HG02981 (cell line): ENCODE data around the gene MICU2.

Experiments used
- ATAC-seq: cut with Tn5 transposase; IDR thresholded peaks from one replicate; pipeline ENCODE4 v1.9.1; 2021; ENCODE audit warnings: mild to moderate bottlenecking, moderate library complexity; ENCODE audit not compliant: unreplicated experiment

MICU2 gene, protein sequence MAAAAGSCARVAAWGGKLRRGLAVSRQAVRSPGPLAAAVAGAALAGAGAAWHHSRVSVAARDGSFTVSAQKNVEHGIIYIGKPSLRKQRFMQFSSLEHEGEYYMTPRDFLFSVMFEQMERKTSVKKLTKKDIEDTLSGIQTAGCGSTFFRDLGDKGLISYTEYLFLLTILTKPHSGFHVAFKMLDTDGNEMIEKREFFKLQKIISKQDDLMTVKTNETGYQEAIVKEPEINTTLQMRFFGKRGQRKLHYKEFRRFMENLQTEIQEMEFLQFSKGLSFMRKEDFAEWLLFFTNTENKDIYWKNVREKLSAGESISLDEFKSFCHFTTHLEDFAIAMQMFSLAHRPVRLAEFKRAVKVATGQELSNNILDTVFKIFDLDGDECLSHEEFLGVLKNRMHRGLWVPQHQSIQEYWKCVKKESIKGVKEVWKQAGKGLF

DNA sequence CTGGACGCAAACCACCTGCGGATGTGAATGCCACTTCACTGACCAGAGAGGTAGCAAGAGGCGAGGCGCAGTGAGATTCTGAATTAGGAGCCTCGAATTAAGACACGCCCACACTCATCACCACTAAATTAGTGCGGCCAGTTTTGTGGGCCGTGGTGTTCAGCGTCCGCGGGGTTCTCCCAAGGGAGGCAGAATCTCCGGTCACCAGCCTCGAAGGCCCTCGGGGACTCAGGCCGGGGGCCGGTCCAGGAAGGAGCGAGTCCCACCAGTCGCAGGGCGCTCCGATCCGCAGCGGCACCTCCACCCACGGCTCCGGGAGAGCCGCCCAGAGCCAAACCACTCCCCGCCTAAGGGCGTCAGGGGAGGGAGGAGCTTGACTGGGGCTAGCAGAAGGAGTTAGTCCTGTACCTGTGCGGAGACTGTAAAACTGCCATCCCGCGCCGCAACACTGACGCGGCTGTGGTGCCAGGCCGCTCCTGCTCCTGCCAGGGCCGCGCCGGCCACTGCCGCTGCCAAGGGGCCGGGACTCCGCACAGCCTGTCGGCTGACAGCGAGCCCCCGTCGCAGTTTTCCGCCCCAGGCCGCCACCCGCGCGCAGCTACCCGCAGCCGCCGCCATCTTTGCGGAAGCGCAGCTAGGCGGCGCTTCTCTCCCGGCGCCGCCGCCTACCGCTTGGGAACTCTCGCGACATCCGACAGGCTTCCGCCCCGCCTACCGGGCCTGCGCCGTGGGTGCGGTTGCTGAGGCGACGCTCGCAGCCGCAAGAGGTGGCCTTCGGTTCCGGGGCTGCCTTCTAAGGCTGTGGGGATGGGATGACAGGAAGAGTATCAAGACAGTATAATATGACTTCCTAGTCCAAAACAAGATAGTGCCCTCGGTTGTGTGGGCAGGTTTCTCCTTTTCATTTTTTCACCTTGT, at the start of gene MICU2:
TSS of gene MICU2 (minus strand) at position 640 of the 918 bp plus-strand sequence. CDS start at position 618, 22 bp downstream.
- peak; percentile 95 for ATAC-seq

DNA sequence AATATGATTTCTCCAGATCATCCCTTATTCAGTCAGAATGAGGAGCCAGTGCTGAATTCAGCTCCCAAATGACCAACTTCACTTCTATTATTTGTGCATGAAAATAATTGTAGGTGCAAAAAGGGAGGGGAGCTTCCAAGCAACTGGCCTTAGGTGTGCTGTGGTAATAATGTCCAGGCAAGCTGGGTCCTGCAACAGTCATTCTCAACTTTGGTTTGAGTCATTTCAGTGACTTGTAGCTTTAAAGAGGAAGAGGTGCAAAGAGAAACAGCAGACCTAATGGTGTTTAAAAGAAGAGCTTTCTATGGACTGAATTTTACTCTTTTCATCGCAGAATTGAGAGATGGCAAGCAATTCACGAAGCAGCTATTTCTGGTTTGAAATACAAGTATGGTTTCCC, 37.7 kb upstream of the MICU2 start:
- ATAC-seq, result no peak

DNA sequence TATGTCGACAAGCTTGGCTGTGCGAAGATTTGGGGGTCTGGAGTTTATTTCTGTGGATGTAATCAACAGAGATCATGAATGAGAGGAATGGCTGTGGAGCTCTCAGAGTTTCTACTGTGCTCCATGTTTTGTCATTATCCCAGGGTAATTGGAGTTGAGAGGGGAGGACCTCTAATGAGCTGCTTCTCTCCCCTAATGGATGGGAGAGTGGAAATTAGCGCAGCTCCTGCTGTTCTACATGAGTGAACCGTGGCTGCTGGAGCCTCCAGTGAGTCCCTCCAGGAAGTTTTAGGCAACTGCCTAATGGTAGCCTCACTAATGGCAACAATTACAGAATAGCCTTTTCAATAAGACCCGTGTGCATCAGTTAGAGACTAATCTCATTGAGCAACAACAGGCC, 35.6 kb upstream of the MICU2 start:
- ATAC-seq, result no peak

DNA sequence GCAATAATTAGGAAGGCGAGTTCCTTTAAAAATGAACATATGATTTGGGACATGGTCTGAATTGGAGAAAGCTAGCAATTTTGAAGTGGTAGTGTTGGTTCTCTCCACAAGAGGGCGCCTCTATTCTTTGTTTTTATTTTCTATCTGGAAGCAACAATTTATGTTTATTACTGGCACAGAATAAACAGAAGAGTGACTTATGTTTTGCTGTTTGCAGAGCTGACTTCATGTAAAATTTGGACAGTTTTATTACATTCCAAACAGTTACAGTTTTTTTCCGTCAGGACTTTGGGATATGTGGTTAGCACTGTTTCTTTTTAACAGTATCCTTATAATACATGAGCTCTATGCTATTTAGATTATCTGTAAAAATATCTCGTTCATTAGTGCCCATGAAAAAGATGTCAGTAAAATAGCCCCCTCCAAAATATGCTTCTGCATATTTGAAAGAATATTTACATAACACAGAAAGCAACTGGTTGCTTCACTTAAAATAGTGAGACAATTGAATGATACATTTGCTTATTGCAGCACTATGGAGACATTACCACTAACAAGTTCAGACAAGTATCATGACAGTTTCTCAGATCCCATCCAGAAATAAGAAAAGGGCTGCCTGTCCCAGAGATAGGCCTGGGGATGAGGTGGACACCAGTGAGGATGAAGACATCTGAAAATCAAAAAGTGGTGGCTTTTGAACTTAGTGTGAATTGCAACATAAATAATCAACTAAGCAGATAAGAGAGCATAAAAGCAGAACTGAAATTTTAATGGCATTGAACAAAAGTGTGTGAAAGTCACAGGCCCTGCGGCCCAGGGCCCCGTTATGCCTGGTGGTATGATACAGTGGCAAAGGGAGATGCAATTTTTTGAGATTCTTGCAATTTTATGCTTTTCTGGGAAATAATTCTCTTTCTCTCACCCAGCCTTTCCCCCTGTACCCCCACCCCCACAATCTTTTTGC, 34.6 kb upstream of the MICU2 start:
- ATAC-seq, result no peak

DNA sequence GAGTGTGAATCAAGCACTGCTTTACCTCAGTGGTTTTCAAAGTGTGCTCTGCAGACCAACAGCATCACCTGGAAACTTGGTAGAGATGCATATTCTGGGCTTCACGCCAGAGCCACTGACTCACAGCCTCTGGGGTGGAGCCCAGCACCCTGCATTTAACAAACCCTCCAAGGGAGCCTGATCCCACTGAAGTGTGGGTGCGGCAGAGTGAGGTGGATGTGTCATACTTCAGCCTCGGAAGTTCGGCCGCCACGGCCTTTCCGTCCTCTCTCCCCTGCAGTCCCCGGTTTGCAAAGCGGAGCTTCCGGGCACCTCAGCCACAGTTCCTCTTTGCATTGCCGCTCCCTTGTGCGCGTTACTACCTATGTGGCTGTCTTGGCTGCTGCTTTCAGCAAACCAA, 33.3 kb upstream of the MICU2 start:
- no peak for ATAC-seq

DNA sequence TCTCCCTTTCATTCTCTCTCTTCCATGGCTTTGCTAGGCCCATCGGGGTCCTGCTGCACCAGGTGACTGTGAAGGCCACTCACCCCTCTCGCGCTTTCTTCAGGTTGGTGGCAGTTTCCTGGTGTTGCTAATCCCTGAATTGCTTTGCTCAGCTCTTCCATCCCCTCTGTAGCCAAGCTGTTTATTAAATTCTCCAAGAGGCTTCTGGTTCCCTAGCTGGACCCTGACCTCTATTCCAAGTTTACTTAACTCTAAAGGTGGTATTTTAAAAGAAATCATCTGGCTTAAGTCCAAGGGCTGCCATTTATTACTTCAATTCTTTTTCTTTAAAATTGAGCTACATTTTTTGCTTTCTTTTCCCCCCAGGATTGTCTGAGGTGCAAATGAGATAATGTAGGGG, 32.7 kb upstream of the MICU2 start:
- no peak for ATAC-seq

DNA sequence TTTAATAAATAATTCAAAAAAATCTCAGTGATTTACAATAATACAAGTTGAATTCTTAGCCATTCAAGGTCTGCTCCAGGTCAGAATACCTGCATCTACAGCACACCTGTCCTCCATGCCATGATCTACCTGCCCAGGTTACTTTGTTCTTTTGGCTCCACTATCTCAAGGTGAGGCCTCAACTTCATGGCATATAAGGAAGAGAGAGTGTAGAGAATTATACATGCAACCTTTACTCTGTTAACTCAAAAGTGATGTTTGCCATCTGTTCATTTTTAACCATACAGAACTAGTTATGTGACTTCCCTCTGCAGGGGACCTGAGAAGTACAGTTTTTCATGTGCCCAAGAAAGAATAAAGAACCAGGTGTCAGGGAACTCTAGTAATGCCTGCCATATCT, 28.2 kb upstream of the MICU2 start:
- ATAC-seq, result no peak

DNA sequence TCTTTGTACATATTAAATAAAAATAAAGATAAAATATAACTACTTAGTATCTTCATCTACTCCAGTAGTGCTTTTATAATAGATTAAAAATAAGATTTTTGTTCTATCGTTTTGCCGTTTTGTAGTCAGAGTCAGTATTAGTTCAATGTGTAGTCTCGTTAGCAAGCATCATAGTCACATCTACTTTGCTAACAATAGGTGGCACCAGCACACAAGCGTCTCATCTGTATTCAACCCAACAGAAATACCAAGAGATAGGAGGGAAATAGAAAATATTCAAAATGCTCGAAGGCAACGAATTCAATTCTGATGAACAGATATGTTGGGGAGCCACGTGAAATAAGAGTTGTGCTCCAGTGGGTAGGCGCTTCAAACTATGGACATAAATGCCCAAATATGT, 21.4 kb upstream of the MICU2 start:
- no peak for ATAC-seq

DNA sequence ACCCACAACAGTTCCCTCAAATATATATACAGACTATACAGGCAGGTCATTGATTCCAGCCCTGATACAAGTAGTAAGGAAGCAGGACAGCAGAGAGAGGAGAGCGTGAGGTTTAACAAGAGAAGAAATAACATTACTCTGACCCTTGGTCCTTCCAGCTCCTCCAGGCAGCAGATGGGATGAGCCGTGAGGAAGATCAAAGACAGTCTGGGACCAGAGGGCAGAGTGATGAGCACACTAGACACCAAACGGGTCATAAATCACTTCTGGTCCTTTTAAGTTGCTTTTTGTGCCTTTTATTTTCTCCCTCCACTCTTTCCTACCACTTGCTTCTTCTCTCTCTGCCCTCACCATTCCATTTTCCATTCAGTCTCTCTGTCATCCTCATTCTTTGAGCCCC, 16.9 kb upstream of the MICU2 start:
- no peak for ATAC-seq

DNA sequence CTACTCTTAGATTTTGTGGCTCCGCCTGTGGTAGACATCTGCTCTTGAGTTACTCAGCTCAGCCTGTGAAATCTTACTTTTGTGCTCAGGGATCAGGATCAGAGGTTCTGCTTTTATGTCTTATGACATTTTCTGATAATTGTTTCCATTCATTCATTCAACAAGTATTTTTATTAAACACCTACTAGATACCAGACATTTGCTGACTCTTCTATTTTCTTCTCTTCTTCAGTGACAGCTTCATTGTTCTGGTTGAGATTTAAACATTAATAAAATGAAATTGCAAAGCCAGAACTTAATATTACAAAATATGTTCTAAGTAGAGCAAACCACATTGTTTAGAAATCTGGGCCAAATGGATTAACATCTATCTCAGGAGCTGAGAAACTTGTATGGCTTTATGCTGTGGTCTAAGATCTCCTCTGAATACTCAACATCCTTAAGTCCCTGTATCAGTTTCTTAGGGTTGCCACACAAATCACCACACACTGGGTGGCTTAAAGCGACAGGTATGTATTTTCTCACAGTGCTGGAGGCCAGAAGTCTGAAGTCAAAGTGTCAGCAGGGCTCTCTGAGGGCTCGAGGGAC, 15.8 kb upstream of the MICU2 start:
- no peak for ATAC-seq

DNA sequence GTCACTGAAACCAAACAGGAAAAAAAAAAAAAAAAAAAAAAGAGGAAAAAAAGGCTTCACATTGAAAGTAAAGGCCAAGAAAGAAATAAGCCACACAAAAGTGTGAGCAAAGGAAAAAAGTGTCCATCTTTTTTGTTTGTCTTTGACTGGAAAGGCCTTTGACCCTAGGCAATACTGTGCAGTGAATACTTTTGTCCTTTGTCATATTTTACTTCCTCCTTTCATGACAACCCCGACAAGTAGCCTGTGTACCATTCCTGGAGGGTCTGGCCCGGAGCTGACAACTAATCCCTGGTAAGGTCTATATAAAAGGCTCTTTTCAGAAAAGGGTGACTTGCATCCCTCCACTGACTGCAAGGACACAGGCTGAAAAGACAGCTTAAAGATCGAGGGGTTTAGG, 12.9 kb upstream of the MICU2 start:
- ATAC-seq, result no peak

DNA sequence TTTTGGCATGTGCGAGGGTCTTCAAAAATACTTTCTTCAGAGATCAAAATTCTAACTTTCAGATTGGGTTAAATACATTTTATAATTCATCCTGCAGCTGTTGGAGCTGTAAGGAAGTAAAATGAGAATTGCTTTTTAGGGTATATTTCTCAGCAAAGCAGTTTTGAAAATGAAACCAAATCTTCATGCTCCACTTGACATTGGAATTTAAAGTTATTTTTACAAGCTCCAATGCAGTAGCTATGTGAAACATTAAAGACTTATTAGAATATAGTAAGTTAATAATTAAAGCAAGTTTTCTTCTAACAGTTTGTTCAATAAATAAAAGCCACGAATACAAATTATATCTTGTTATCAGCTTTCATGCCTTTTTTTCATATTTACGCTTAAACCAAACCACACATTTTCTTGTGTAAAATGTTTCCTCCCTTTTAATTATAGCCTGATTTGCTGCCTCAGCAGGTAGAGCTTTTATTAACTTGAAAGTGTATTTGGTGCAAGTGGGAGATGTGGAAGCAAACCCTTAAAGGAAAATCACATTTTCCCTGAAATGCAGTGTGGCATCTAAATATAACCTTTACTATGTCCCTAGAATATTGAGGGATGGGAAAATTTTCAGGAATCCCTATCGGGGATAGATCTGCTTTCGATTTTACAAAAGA, 12.4 kb upstream of the MICU2 start:
- ATAC-seq, result no peak

DNA sequence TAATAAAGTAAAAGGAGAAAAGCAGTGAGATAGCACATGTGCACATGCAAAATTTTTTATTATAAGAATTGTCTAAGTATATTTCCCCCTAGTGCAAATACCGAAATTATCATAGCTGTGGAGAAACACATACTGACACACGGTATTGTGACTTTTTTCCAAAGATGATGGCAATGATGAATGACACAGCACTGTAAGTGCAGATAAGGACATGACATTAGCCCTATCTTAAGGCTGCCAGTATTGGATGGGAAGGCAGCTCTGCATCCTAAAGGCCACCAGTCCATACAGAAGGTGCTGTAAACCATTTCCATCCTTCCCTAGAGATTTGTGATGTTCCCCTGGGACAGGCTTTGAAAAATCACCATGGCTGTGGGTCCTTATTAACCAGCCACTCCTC, 11.5 kb upstream of the MICU2 start:
- no peak for ATAC-seq

DNA sequence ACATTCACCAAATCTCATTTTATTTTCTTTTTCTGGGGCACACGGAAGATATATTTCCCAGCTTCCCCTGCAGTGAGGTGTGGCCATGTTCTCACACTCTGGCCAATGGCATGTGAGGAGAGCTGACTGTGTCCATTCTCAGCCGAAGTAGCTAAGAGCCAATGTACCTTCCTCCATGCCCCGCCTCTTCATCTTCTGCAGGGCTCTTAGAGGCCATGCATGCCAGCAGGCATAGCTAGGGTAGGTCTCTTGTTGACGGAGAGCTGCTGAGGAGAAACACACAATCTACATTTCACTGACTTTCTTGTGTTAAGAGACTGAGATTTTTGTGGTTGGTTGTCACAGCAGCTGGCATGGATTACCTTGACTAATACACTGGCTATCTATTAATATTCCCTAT, 9.8 kb upstream of the MICU2 start:
- no peak for ATAC-seq

DNA sequence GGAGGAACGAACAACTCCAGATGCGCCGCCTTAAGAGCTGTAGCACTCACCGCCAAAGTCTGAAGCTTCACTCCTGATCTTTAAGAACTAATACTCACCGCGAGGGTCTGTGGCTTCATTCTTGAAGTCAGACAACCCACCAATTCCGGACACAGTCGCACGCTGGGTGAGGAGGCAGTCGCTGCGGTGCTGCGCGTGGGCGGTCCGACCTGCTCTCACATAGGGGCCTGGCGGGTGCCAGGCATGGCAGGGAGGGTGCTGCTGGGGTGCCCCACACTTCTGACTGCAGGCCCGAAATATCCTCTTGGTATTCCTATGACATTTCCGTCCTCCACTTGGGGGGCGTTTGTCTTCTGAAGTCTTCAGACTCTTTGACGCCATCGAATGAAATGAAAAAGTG, 7.4 kb upstream of the MICU2 start:
- ATAC-seq, result no peak

DNA sequence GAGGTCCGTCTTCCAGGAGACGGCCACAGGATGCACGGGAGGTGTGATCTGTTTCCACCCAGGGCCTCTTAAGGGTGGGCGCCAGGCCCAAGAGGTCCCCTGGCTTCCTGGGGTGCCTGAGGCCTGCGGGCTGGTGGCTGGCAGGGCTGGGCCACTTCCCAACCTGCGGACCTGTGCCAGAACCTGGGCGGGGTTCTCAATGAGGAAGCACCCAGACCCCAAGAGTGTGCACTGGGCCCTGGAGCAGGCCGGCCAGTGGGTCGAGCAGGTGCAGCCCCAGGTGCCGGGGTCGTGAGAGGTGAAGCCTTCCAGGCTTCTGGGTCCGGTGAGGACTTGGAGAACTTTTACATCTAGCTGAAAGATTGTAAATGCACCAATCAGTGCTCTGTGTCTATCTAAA, 6.7 kb upstream of the MICU2 start:
- ATAC-seq, result no peak

DNA sequence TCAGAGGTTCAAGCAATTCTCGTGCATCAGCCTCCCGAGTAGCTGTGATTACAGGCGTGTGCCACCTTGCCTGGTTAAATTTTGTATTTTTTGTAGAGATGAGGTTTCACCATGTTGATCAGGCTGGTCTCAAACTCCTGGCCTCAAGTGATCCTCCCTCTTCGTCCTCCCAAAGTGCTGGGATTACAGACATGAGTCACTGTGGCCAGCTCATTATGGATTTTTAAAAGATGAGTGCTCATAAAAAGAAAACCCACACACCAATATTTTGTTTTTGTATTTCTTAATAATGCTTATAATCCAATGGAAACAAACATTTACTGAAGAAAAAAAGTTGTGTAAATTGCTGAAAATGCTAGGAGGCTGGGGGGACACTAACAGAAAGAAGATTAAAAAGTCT, 5.0 kb upstream of the MICU2 start:
- ATAC-seq, result no peak

DNA sequence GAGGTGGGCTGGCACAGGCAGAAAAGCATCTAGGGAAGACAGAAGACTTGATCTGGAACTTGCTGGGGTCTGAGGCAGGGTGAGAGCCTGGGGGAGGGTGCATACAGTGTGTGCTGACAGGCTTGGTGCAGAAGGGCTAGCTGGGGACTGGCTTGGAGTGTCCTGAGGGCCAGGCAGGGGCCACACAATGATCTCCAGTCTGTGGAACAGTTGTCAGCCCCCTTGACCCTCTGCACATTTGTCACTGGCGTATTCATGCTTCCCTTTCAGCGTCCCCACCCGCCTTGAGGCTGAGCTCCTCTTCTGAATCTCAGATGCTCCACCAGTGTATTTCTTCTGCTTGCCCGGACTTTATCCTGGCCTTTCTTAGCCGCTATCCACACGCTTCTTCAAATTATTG, 2.8 kb upstream of the MICU2 start:
- ATAC-seq, result no peak

DNA sequence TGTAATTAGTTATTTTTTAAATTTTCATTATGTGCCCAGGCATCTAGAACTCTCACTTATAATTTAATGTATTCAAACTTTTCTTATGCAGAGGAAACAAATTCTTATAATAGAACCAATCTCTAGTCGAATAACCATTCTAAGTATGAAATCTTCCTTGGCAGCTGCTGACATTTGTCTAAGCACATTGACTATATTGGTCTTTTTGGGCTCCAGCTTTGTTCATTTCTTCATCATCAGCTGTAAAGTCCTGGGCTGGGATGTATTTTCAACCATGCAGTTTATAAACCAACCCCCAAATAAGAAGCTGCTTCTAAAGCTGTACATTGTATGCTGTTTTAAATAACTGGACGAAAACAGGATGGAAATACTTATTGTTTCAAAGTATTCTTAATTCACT, 2.3 kb upstream of the MICU2 start:
- ATAC-seq, result no peak

DNA sequence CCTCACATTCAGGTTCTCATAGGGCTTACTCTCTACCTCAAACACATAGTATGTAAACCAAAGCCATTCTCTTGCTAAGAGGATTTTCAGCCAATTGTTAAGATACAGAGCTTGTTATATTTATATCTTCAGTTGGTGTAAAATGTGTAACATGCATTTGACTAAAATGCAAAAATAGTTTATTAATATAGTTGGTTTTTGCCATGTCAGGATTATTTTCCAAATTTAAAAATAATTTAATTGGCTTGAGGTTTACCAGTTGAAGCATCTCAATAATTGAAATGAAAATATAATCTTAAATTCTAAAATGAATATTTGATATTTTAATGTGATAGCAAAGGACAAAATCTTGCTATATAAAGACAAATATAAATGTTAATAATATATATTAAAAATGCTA, 7.2 kb downstream of the MICU2 start:
- no peak for ATAC-seq
